Spleen (tissue), 7 donors: ENCODE measurements around the gene MS4A6A.

Experiments
- POLR2A ChIP-seq, 3 donors: fragments of 450-650 bp; IDR thresholded peaks; one replicate each; pipeline ENCODE4 v1.5.1; 2017; ENCODE audit warnings: antibody characterized with exemption in 3 of 3, mild to moderate bottlenecking in 1 of 3
- TF ChIP-seq, protein P1 (sequence below), 11 experiments: fragments of 200-600 bp in 7 of 11; fragments of 450-650 bp in 4 of 11; sonication (generic) in 4 of 11; IDR thresholded peaks in 8 of 11; conservative IDR thresholded peaks in 3 of 11; 1 replicate in 7 of 11; 2 replicates in 4 of 11; pipeline versions ENCODE4 v1.4.0 to v1.8.0; 2016 to 2021; ENCODE audit warnings: antibody characterized with exemption in 11 of 11, inconsistent platforms in 4 of 11, mild to moderate bottlenecking in 1 of 11
- donor health status: DM: no; HTN: no; CAD: no; lungs with moderate emphysema.
- donor health status: DM: no; HTN: no; CAD: no.
- donor health status: DM: no; HTN: no; CAD: no.

DNA sequence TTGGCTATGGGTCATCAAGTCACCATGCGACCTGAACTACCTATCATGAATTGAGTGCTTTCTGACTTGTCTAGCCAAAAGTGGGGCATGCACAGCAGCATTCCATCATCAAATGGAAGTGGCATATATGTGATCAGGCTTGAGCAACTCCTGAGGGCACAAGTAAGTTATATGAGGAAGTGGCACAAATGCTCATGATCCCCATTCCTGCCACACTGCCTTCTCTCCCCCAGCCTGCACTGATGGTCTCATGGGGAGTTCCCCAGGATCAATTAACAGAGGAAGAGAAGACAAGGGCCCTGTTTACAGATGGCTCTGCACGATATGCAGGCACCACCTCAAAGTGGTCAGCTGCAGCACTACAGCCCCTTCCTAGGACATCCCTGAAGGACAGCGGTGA lies 38.3 kb upstream of the MS4A6A start:
- TF ChIP-seq, protein P1, sequence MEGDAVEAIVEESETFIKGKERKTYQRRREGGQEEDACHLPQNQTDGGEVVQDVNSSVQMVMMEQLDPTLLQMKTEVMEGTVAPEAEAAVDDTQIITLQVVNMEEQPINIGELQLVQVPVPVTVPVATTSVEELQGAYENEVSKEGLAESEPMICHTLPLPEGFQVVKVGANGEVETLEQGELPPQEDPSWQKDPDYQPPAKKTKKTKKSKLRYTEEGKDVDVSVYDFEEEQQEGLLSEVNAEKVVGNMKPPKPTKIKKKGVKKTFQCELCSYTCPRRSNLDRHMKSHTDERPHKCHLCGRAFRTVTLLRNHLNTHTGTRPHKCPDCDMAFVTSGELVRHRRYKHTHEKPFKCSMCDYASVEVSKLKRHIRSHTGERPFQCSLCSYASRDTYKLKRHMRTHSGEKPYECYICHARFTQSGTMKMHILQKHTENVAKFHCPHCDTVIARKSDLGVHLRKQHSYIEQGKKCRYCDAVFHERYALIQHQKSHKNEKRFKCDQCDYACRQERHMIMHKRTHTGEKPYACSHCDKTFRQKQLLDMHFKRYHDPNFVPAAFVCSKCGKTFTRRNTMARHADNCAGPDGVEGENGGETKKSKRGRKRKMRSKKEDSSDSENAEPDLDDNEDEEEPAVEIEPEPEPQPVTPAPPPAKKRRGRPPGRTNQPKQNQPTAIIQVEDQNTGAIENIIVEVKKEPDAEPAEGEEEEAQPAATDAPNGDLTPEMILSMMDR (IDR thresholded peaks at IDR 0.05 in 8 of 11, conservative IDR thresholded peaks at IDR 0.05 in 3 of 11): no peak
- no peak for TF ChIP-seq POLR2A (IDR thresholded peaks at IDR 0.05)
